GM19025 (cell line): Measurements from ENCODE around the gene CYP27B1.

Experiments
- ATAC-seq: cut with Tn5 transposase; IDR thresholded peaks from one replicate; pipeline ENCODE4 v1.9.1; 2021; ENCODE audit warnings: mild to moderate bottlenecking, low read depth, moderate library complexity; ENCODE audit not compliant: unreplicated experiment

Gene CYP27B1

DNA sequence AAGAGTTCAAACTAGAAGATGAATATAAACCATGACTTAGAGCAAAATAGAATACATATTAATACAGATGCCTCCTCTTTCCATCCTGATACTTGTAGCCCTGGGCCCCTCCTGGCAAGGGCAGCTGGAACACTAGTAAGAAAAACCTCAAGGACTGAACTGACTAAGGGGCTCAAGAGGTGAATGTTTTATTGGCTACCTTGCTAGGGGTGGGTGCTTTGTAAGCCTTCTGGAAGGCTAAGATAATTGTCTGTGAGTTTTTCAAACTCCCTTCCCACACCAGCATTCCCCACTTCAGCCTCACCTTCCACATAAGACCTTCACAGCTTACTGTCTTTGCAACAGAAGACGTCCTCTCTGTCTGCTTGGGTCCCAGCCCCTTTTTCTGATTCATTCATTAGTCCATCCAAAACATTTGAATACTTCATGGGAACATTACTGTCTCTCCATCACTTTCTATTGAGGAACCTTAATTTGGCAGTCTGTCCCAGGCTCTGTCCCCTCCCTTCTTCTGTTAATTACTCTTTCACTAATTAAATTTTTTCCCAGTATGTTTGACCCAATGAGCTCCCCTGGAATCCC is 13.0 kb downstream of the CYP27B1 start:
- no peak for ATAC-seq

DNA sequence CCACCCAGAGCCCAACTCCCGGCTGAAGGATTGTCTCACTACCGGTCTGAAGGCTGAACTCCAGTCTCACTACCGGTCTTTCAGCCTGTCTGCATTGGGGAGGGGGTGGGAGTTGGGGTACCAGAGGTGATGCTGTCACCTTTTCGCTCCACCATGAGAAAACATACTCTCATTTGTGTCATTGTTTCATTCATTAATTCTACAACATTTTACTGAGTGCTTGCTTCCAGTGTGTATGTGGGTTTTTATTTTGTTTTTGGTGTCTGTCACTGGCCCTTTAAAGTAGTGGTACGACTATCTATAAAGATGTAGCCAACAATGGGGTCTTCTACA is 14.2 kb downstream of the CYP27B1 start:
- no peak for ATAC-seq

DNA sequence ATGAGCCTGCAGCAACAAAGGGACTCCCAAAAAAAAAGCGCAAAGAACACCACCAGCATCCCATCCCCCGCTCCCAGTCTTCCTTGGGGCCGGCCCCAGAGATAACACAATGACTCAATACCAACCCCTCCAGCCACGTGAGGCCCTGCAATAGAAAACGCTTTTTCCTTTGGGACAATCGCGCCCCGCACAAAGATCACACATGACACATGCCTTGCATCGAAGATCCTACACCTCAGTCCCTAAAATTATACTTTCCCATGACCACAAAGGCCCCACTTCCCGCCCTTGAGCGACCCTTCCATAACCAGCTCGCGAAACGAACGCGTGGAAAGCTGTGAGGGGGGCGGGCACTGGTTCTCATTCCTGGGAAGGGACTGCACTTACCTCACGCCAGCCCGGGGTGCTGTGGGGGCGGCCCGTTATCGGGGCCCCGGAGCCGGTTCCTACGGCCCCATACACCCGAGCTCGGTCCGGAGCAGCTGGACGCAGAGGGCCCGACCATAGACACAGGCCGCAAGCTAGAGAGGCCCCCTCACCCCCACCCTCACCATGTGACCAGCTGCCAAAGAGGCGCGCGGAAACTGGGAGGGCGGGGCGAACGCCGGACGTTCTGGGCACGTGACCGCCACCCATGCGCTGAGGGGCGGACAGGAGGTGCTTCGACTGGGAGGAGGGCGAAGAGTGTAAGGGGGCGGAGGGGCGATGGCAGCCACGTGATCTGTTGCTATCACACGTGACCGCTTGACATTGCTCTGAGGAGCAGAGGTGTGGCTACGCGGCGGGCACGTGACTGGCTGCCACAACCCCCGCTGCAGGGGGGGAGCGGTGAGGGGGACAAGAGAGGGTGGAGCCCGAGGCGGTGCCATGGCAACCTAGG is 14.8 kb downstream of the CYP27B1 start, which contains the start of gene CDK4:
Gene CDK4, minus strand, starts transcription at position 523 of the 880 bp plus-strand sequence. CDS start 593 bp downstream, outside the sequence.
- peak; percentile 68 for ATAC-seq

DNA sequence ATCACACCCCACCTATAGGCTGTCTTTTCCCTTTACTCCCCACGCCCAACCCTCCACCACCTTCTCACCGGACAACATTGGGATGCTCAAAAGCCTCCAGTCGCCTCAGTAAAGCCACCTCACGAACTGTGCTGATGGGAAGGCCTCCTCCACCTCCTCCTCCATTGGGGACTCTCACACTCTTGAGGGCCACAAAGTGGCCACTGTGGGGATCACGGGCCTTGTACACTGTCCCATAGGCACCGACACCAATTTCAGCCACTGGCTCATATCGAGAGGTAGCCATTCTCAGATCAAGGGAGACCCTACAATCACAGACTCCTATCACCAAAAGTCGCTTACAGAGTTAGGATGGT is 15.5 kb downstream of the CYP27B1 start:
- ATAC-seq, result no peak

DNA sequence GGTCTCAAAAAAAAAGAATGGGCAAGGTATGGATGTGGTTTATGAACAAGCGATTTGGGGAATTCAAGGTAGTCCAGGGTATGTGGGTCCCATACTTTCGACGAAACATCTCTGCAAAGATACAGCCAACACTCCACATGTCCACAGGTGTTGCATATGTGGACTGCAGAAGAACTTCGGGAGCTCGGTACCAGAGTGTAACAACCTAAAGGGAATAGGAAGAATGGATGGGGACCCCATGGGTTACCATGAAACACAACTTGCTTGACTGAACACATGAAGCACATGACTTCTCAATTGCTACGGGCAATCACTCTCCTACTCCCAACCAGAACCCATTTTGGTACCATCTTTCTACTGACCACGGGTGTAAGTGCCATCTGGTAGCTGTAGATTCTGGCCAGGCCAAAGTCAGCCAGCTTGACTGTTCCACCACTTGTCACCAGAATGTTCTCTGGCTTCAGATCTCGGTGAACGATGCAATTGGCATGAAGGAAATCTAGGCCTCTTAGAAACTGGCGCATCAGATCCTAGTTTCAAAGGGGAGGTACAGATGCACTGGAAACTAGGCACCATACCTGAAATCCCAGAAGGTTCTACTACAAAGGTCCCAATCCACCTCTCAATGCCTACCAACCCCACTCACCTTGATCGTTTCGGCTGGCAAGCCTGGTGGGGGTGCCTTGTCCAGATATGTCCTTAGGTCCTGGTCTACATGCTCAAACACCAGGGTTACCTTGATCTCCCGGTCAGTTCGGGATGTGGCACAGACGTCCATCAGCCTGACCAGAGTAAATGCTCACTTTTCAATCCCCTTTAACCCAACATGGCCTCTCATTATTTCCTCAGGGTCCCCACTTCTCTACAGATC is 16.1 kb downstream of the CYP27B1 start:
- ATAC-seq, result no peak

DNA sequence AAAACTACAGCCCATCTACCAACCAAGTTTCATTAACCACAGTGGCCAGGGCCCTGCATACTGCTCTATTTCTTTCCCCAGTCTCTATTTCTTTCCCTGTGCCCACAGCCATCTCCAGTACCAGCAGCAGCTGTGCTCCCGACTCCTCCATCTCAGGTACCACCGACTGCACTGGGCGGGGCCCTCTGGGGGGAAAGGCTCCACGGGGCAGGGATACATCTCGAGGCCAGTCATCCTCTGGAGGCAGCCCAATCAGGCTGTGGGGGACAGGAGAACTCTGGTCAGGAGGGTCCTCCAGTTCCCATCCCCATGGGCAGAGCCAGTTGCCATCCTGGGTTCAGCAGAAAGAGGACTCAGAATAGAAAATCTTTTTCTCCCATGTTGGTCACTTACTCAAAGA is 17.8 kb downstream of the CYP27B1 start:
- ATAC-seq, result no peak

DNA sequence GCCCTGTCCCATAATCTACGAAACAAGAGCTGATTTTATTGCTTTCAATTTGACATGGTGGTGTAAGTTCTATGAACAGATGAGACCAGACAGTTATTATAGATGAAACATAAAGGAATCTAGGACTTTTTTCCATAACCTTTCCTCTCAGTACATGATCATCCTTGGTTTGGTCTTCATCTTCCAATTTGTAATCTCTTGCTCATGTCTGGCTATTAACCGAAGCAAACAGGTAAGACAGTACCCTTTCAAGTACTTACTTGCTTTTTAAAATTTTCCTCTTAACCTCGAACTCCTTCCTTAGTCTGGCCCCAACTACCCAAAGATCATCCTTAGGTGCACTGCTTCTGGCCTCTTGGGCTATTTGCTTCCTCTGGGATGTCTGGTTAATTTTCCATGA is 20.9 kb downstream of the CYP27B1 start:
- ATAC-seq, result no peak

DNA sequence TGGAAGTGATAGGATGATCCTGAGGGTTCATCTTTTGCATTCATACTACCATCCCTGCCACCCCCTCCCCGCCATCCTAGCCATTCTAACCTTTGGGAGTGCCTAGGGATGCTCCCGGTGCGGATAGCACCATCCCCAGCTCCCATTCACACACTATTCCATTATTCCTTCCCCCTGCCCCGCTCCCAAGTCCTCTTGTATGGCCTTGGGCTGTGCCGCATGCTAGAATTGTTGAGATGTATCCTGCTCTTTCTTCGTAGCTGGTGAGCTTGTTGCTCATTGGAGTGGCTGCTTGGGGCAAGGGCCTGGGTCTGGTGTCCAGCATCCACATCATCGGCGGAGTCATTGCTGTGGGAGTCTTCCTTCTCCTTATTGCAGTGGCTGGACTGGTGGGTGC is 21.4 kb downstream of the CYP27B1 start:
- no peak for ATAC-seq

DNA sequence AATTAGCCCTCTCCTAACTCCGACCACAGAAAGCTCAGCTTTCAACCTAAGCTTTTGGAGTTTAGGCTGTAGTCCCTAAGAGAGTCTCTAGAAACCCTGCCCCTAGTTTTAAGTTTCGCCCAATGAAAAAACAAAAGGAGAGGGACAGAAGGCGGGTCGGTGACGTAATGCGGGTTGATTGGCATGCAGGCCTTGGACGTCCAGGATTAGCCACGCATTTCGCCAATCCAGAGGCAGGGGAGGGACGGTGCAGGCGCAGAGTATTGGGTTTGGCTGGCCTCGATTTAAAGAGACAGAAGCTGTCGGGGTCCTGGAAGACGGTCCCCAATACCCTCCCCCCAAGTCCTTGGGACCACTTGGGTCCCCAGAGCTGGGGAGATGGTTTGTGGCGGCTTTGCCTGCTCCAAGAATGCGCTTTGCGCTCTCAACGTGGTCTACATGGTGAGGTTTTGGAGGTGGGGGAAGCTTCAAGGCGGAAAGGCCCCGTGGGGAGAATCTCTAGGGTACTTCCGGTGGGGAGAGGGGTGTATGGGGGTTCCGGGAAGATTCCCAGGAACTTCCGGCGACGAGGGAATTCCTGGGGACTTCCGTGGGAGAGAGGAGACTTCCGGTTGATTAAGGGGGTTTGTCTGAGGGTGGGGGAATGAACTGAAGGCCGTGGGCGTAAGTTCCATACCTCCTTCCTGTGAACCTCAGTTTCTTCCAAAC is 21.9 kb downstream of the CYP27B1 start, which contains the start of gene TSPAN31:
Gene TSPAN31, plus strand, starts transcription at position 263 of the 708 bp plus-strand sequence. Its CDS starts 116 bp downstream, at position 379.
- peak; percentile 75 for ATAC-seq

DNA sequence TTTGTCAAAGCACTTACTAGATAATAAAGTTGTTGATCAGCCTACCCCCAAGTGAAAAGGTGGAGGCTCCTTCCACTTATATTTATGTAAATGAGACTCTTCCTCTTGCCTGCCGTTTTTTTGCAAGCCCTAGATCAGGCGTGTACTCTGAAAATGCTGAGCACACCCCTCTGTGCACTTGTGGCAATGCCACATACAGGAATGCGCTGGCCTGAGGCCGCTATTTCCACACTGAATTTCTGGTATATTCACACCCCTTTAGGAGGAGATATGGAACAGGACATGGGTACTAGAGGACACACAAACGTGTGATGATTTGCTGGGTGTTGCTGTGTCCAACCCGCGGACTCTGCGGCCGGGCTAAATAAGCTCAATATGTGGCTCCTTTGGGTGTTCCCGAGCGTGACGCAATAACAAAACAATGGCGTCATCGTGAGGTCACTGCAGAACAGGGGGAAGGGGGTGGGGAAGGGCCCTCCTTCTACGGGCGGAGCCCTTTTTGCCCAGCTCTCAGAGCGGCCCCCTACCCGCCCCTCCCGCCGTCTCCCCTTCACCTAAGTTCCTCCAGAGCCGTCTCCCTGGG is 22.6 kb downstream of the CYP27B1 start:
- peak; percentile 33 for ATAC-seq

DNA sequence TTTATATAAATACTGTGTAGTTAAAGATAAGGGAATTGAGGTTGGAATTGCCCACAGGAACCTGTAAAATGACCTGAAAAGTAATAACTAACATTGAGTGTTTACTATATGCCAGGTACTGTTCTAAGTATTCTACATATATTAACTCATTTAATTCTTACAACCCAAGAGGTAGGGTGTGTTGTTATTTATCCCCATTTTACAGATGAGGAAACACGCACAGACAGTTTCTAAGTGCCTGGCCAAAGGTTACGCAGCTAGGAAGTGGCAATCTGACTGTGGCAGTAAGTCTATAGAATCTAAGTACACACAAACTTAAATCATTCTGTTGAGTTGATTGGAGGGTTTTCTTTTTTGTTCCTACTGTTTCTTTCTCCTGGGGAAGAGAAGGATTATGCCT is 23.1 kb downstream of the CYP27B1 start:
- ATAC-seq, result no peak

DNA sequence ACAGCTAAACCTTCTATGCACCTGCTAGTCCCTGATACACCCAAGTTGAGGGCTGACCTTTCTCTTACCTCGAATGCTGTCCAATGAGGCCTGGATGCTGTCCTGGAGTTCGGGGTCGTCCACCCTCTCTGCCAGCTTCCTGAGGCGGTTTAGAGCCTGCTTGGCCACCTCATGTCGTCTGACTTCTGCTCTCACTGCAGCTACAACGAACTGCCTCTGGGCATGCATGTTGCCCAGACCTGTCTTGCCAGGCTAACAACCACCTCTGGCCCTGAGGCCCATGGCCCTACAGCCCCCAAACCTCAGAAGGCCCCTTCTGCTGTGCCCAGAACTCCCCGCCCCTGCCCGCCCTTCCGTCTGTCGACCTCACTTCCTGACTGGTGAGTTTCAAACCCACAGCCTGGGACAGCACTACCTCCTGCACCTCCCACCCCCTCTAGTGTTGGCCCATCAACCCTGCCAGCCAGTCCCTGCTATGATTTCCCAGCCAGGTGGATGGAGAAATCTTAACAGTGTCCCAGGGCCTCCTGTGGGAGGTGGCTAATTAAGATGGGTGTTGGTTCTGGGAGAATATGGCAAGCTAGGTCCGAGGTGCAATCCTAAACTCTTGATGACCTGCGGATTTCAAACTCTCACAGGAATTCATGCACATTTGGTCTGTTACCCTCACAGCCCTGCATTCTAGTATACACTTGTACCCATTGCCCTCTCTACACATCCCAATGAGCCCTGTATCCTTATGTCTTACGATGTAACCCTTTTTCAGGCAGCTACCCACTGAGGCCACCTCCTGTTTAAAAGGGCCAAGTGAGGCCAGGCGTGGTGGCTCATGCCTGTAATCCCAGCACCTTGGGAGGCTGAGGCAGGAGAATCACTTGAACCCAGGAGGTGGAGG is 24.8 kb downstream of the CYP27B1 start:
- peak; percentile 43 for ATAC-seq

DNA sequence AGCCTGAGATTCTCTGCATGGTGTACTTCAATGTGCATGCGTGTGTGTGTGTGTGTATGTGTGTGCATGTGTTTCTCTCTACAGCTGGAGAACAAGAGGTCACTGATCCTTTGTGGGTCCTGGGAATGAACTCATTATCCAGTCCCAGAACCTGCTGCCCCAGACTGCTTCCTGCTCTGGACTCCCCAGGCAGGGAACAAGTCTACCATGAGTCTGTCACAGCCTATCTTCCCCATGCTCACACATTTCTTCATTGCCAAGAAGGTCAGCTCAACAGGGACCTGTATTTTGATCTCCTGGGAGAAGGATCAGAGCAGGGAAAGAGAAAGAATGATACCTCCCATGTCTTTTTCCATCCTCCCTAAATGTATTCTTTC is 25.5 kb downstream of the CYP27B1 start:
- no peak for ATAC-seq

DNA sequence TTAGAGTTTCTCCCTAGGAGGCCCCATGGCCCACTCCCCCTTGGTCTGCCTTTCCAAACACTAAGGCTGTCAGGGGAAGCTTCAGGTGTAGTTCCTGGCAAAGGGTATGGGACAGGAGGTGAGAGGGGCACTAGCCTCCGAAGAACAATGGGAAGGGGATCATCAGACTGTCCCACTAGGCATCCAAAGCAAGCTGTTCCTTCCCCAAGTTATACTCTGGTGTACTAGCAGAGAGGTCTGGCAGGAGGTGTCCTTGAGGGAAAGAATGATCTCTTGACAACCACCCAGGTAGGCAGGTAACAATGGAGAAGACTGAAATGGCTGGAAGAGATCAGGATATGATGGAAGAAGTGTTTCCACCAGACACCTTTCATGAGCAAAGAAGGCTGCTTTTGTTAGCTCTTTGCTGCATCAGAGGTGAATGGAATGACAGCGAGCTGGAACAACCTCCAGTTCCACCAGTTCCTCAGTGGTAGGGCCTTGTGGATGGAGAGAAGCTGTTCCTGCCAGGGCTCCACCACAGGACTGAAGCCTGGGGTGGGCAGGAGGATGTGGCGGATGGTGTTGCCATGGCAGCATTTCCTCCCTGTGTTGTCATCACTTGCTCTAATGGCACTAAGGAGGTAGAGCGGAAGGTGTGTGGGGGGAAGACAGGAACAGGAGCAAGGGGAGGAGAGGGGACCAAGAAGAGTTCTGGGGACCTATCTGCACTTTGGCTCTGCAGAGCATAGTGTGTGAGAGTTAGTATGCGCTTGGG is 26.0 kb downstream of the CYP27B1 start:
- peak; percentile 35 for ATAC-seq

DNA sequence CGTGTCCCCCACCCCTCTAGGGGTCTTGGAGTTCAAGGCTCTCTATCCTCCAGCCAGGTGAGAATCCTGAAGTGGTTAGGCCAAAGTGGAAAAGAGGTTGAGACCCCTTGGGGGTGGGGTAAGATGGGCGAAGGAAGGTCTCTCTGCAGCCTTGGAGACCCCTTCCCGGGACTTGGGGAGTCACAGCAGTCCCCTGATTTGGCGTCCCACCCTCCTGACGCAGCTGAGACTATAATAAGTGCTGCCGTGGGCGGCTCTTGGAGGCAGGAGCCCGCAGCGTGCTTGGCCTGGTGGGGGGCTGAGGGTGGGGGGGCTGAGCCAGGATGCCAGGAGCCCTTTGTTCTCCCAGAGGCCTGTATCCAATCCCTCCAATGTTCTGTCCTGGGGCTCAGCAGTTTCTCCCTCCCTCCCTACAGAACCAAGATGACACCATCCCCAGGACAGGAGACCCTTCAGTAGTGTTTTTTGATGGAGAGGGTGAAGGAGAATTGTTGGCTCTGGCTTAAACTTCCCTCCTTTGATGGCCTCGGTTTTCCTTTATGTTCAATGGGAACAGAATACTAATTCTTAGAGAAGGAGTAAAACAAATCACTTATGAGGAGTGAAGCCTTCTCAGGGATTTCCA is 26.9 kb downstream of the CYP27B1 start:
- no peak for ATAC-seq

DNA sequence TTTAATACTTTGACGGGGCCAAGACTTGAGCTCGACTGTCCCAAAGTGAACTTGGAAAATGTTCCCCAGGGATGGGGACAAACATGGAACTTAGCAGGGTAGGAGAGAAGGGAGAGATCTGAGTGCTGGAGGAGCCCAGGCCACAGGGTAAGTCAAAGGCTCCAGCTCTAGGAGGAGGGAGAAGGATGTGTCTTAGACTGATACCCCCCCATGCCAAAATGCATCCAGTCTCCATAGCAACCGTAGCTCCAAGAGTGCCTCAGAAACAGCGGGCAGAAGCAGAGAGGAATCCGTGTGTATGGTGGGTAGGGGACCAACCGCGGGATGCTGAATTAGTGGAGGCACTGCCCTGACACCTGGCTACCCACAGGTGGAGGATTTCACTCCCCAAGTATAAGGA is 27.5 kb downstream of the CYP27B1 start:
- no peak for ATAC-seq

DNA sequence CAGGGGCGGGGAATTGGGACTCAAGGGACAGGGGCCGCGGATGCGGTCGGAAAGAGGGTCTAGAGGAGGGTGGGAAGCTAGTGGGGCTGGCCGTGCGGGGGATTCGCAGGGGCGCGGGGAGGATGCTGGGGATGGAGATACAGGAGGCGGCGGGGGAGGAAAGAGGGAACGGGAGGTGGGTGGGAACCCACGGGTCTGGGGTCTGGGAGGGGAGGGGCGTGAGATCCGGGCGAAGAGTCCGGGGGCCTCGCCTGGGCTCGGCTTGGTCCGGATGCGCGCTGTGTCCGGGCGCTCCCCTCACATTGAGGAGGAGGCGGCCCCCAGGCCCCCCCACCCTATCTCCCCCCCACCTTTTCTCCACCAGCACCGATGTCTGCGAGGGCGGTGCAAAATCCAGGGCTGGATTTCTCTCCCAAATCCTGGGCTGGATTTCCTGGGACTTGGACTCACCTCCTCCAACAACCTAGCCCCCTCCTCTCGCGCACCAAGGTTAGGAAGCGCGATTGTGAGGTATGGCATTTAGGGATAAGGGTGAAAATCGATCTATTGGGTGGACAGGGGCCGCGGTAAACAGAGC is 28.1 kb downstream of the CYP27B1 start, which contains the start of gene AGAP2:
Gene AGAP2, minus strand, starts transcription at position 82 of the 577 bp plus-strand sequence. CDS start 496 bp downstream, outside the sequence.
- no peak for ATAC-seq
